ENCODE measurements around the gene AMN. TPM values are rescaled to one million over a fixed set of nuclear protein-coding genes. Genes with fewer than 3 reads are reported as not detected.
A peak's percentile ranks its signal among the peaks of the same experiment; 100 is the strongest.

Gene AMN
- total and polyA plus RNA-seq, 2 experiments from 2014 or later, result not detected

DNA sequence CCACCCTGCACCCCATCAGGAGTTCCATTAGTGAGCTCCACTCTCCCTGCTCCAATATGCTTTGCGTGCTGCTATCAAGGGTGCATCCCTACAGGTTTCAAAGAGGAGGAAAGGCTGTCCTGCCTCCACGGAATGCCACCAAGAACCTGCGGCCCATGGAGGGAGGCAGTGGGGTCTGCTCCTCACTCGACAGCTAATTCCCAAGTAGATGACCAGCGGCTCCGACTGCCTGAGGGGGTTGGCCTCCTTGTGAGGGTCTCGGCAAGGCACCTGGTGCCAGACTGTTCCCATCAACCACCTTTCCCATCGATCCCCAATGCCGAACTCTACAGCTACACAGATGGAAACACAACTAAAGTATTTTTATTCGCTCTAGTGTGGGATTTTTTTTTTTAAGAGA lies 36.0 kb downstream of the AMN start:
- H3K9me3 ChIP-seq (ENCODE audit: low read depth), result no peaks in the 10 kb centered on the region
- in situ Hi-C loops (cut with MboI), result no loop called here
- no peaks in the 10 kb centered on the region for H4K20me1 ChIP-seq (ENCODE audit: insufficient read depth)
- H3K4me2 ChIP-seq (ENCODE audit: unreplicated experiment), result no peak overlapping the region
- 93 to 96% methylated on average over 10 of the region's 10 CpGs for WGBS, 2 experiments (ENCODE audit: low coverage in 1 of 2, low lambda C conversion rate in 2 of 2, missing lambda C conversion rate in 2 of 2)
- no peak overlapping the region for H2AFZ ChIP-seq
- H3K36me3 ChIP-seq (ENCODE audit: low read depth), result peaks cover 76% of the 10 kb centered on the region
- no peak overlapping the region for H3K9ac ChIP-seq
- H3K4me1 ChIP-seq (ENCODE audit: insufficient read depth), result no peaks in the 10 kb centered on the region
- no peak overlapping the region for H3K27ac ChIP-seq
- no peaks in the 10 kb centered on the region for H3F3A ChIP-seq (ENCODE audit: insufficient read depth)
- no peak overlapping the region for H3K4me3 ChIP-seq
- peaks cover 7% of the 10 kb centered on the region for H3K79me2 ChIP-seq (ENCODE audit: insufficient read depth)
- no peaks in the 10 kb centered on the region for H3K27me3 ChIP-seq (replicated peaks; ENCODE audit: insufficient read depth)
- TF ChIP-seq EZH2 (IDR thresholded peaks at IDR 0.05; ENCODE audit: insufficient read depth, poor library complexity, severe bottlenecking) (no peak), EZH2phosphoT487 (IDR thresholded peaks at IDR 0.05; ENCODE audit: insufficient read depth, low read depth) (no peak)
- no peak for DNase-seq
- no peaks in the 10 kb centered on the region for H3K9me2 ChIP-seq (ENCODE audit: insufficient read depth)

DNA sequence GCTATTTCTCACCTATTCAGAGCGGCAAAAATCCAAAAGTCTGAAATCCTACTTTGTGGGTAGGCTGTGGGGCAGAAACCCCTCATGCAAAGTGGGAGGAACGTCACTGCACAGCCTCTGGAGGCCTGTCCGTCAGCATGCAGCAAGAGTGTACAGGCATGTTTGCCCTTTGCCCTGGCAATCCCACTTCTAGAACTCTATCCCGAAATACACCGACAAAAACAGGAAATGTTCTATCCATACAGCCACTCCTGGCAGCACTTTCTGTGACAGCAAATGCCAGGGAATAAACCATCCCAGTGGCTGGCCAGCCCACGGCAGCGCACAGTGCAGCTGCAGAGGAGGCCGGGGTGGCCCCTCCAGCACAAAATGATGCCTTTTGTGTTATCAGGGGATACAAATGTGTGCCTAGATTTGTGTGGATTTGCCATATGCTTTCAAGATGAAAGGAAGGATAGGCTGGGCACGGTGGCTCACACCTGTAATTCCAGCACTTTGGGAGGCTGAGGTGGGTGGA lies 39.7 kb downstream of the AMN start:
- Histone ChIP-seq H3K9me2 (ENCODE audit: insufficient read depth) (no peaks in the 10 kb centered on the region), H3K9me3 (ENCODE audit: low read depth) (no peaks in the 10 kb centered on the region), H3F3A (ENCODE audit: insufficient read depth) (no peaks in the 10 kb centered on the region), H3K79me2 (ENCODE audit: insufficient read depth) (peaks cover 7% of the 10 kb centered on the region; the same call in 1 of the 2 replicates), H3K4me3 (no peak overlapping the region), H3K4me2 (ENCODE audit: unreplicated experiment) (no peak overlapping the region), H3K27me3 (replicated peaks; ENCODE audit: insufficient read depth) (no peaks in the 10 kb centered on the region), H3K27ac (no peak overlapping the region), H3K9ac (no peak overlapping the region), H2AFZ (no peak overlapping the region), H4K20me1 (ENCODE audit: insufficient read depth) (no peaks in the 10 kb centered on the region), H3K36me3 (ENCODE audit: low read depth) (peaks cover 77% of the 10 kb centered on the region), H3K4me1 (ENCODE audit: insufficient read depth) (no peaks in the 10 kb centered on the region)
- 83 to 85% methylated on average over 9 of the region's 9 CpGs for WGBS, 2 experiments (ENCODE audit: low coverage in 1 of 2, low lambda C conversion rate in 2 of 2, missing lambda C conversion rate in 2 of 2)
- no peak for DNase-seq
- TF ChIP-seq EZH2phosphoT487 (IDR thresholded peaks at IDR 0.05; ENCODE audit: insufficient read depth, low read depth), result no peak
- TF ChIP-seq EZH2 (IDR thresholded peaks at IDR 0.05; ENCODE audit: insufficient read depth, poor library complexity, severe bottlenecking), result no peak
- in situ Hi-C loops (cut with MboI), result no loop called here

DNA sequence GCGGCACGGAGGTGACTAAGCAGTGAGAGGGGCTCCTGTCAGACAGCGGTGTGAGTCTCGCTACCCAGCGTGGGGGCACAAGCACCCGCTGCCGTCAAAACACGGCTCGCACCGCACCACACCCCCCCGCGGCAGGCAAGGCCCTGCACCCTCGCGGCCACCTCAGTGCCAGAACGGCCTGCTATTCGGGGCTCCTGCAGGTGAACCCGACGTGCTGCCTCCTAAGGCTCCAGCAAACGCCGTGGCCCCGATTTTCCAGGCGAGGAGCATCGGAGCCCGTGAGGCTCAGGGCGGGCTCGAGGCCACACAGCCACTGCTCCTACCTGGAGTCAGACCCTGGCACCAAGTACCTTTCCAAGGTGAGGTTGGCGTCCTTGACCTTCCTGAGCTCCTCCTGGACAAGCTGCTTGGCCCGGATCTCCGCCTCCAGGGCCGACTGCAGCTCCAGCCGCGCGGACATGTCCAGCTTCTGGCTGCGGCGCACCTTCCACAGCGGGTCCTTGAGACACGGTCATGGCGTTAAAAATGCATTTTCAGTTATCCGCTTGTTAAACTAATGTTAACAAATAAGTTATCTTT lies 41.8 kb downstream of the AMN start:
- H3K9ac ChIP-seq, result no peak overlapping the region
- TF ChIP-seq EZH2 (IDR thresholded peaks at IDR 0.05; ENCODE audit: insufficient read depth, poor library complexity, severe bottlenecking) (no peak), EZH2phosphoT487 (IDR thresholded peaks at IDR 0.05; ENCODE audit: insufficient read depth, low read depth) (no peak)
- H3K4me2 ChIP-seq (ENCODE audit: unreplicated experiment), result no peak overlapping the region
- peaks cover 7% of the 10 kb centered on the region; the same call in 1 of the 2 replicates for H3K79me2 ChIP-seq (ENCODE audit: insufficient read depth)
- no peak overlapping the region for H2AFZ ChIP-seq
- no peak overlapping the region for H3K4me3 ChIP-seq
- H4K20me1 ChIP-seq (ENCODE audit: insufficient read depth), result no peaks in the 10 kb centered on the region
- in situ Hi-C loops (cut with MboI), result no loop called here
- WGBS, 2 experiments (ENCODE audit: low coverage in 1 of 2, low lambda C conversion rate in 2 of 2, missing lambda C conversion rate in 2 of 2), result 96 to 97% methylated on average over 39 of the region's 39 CpGs
- H3K36me3 ChIP-seq (ENCODE audit: low read depth), result peaks cover 81% of the 10 kb centered on the region
- H3K4me1 ChIP-seq (ENCODE audit: insufficient read depth), result no peaks in the 10 kb centered on the region
- DNase-seq, result no peak
- no peaks in the 10 kb centered on the region for H3F3A ChIP-seq (ENCODE audit: insufficient read depth)
- no peaks in the 10 kb centered on the region for H3K27me3 ChIP-seq (replicated peaks; ENCODE audit: insufficient read depth)
- no peak overlapping the region for H3K27ac ChIP-seq
- H3K9me3 ChIP-seq (ENCODE audit: low read depth), result no peaks in the 10 kb centered on the region
- no peaks in the 10 kb centered on the region for H3K9me2 ChIP-seq (ENCODE audit: insufficient read depth)

DNA sequence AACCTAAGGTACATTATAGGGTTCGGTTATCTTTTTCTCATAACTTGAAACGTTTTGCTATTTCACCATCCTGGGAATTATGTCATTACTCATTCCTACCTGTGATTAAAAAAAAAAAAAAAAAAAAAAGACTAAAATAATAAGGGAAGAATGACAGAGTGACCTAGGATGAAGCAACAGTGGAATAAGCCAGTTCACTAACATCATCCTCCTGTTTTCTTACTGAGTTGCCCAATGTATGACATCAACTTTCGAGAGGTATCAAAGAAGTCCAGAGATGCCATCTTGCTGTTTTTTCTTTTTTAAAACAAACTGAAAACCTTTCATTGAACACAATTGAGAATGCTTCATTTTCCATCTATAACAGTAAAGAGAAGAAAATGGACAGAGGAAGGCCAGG lies 42.8 kb downstream of the AMN start:
- no peak for TF ChIP-seq EZH2phosphoT487 (IDR thresholded peaks at IDR 0.05; ENCODE audit: insufficient read depth, low read depth)
- no peak for TF ChIP-seq EZH2 (IDR thresholded peaks at IDR 0.05; ENCODE audit: insufficient read depth, poor library complexity, severe bottlenecking)
- Histone ChIP-seq H3K27me3 (replicated peaks; ENCODE audit: insufficient read depth) (no peaks in the 10 kb centered on the region), H3K9ac (no peak overlapping the region), H3K4me3 (no peak overlapping the region), H3F3A (ENCODE audit: insufficient read depth) (no peaks in the 10 kb centered on the region), H3K9me2 (ENCODE audit: insufficient read depth) (no peaks in the 10 kb centered on the region), H3K4me2 (ENCODE audit: unreplicated experiment) (no peak overlapping the region), H2AFZ (no peak overlapping the region), H3K4me1 (ENCODE audit: insufficient read depth) (no peaks in the 10 kb centered on the region), H4K20me1 (ENCODE audit: insufficient read depth) (no peaks in the 10 kb centered on the region), H3K36me3 (ENCODE audit: low read depth) (peaks cover 80% of the 10 kb centered on the region), H3K27ac (no peak overlapping the region), H3K79me2 (ENCODE audit: insufficient read depth) (peaks cover 7% of the 10 kb centered on the region; the same call in 1 of the 2 replicates), H3K9me3 (ENCODE audit: low read depth) (no peaks in the 10 kb centered on the region)
- 73 to 81% methylated on average over 3 of the region's 3 CpGs for WGBS, 2 experiments (ENCODE audit: low coverage in 1 of 2, low lambda C conversion rate in 2 of 2, missing lambda C conversion rate in 2 of 2)
- peak; percentile 27 for DNase-seq
- in situ Hi-C loops (cut with MboI), result no loop called here
